Measurements from ENCODE around the gene EVI2A.

The EVI2A gene

DNA sequence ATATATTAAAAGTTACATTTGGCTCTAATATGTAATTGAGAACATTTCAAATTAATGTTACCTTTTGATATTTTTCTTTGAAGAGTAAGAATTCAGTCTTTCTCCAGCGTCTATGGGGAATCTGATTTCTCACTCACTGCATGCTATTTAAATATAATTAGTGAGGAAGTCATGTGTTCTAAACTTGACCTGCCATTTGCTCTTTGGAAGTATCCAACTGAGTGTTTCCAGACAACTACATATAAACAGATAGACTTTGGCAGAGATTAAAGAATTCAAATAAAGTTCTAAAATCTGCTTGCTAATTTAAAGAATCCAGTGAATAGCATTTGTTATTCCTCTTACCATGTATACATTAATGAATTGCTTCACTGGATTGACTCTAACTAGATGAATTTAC, 47.9 kb downstream of the EVI2A start:
- no peak for DNase-seq (ENCODE audit: low spot score)

DNA sequence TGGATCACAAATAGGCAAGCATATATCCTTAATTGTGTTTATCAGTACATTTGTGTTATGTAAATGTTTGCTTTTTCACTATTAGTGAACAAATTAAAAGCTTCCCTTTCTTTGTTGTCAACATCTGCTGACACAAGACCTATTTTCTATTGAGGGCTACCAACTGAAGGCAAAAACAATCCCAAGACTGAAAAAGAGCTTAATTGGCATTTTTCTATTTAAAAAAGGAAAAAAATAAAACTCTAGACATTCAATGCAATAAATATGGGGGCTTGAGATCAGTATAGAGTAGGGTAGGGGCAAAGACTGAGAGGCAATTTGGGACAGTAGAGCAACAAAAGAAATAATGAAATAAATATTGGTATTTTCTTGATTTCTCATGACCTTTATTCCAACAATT, 48.6 kb downstream of the EVI2A start:
- DNase-seq (ENCODE audit: low spot score): no peak

DNA sequence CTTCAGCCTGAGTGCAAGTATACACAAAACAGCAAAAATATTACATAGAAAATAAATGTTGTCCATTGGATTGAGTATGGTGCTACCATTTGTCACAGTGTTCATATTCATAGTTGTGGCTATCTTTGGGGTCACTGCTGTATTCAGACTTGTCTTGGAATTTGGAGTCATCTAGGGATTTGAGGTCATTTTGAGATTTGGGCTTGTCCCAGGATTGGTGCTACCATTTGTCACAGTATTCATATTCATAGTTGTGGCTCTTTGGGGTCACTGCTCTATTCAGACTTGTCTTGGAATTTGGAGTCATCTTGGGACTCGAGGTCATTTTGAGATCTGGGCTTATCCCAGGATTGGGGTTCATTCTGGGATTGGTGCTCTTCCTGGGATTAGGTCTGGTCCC, 49.2 kb downstream of the EVI2A start:
- DNase-seq (ENCODE audit: low spot score): no peak

DNA sequence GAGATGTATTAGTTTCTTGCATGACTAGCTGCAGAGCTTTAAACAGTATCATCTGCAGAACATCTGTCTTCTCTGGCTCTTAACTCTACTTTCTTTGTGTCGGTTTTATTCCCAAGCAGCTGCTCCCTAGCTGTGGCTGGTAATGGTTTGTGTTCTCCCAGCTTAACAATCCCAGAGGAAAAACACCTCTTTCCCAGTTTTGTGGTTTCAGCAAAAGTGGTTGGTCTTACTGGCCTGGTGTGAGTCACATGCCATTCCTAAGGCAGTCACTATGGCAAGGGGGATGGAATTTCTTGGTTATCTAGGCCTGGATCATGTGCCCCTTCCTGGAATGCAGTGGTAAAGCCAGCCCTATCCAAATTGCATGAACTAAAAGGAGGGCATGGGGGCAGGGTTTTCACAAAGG, 51.8 kb downstream of the EVI2A start:
- no peak for DNase-seq (ENCODE audit: low spot score)

DNA sequence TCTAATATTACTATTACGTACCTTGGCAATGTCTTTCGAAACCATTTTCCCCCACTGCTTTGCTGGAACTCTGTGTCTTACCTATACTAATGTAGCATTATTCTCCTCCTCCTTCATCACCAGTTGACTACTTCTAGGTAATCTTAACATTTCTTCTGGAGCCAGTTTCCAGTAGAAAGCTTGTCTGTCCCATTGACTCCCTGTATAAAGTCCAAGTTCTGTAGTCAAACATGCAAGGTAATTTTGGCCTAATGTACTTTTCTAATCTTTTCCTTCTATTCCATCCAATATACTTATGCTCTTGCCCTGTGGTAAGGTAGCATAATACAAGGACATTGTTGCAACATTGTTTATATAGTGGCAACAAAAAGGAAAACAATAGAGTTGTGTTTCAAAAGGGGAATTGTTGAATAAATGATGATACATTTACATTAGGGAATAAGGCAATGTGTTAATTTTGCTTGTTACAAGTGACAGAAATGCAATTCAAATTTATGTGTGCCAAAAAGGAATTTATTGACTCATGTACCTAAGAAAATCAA, 52.3 kb downstream of the EVI2A start:
- DNase-seq (ENCODE audit: low spot score): no peak

Measured in cerebellar cortex (tissue), 1 donor.